ENCODE data around the gene RANBP1. TPM values are rescaled to one million over a fixed set of nuclear protein-coding genes. Genes with fewer than 3 reads are reported as not detected.

Gene RANBP1
- polyA plus RNA-seq, 2 of the 4 experiments (the other 2 are of a cell fraction), result 239 to 338 TPM

DNA sequence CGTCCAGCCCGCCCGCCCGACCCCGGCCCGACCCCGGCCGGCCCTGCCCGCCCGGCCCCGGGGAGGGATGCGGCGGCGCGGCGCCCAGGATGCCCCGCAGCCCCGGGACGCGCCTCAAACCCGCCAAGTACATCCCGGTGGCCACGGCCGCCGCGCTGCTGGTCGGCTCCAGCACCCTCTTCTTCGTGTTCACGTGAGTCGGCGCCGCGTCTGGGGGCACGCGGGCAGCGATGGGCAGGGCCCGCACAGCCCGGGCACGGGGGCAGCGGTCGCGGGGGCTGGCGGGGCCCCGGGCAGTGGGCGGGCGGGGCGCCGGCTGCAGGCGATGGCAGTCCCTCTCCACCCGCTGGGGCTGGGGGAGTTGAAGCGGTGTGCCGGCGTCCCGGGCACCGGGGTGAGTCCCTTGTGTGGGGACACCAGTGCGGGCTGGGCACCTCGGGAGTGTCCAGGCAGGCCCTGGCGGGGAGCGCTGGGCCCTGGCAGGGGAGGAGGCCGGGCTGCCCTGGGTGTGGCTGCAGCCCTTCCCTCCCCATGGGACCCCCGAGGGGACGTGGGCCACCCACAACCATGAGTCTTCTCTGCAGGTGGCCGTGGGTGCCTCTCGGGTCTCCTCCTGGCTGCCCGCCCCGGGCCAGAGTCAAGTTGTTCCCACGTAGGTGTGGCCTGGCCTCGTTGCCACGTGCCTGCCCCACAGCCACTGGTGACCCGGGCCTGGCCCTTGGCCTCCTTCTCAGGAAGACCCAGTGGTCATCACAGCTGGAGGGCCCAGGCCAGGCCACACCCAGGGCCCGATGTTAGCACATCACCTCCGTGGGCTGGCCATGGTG, 16.2 kb downstream of the RANBP1 start:
- POLR2A ChIA-PET, result no interaction called here
- Histone ChIP-seq H3K4me2 (peak overlapping the region; percentile 97), H3K4me1 (peaks cover 7% of the 10 kb centered on the region; the same call in 1 of the 3 replicates), H3K9me3 (no peaks in the 10 kb centered on the region), H3K4me3 (peak overlapping the region; percentile 100), H3K27ac (peak overlapping the region; percentile 97 to 100)
- WGBS (ENCODE audit: missing lambda C conversion rate), result no CpG with 5 or more reads among the region's 72 CpGs
- no peak for DNase-seq (ENCODE audit: low read depth in 1 of 2, low spot score in 1 of 2)
- TF ChIP-seq NR3C1 (IDR thresholded peaks at IDR 0.05), result no peak
- TF ChIP-seq MAZ (IDR thresholded peaks at IDR 0.05; ENCODE audit: borderline replicate concordance, low read depth, low read length), result no peak
- no peak for TF ChIP-seq FOSL2 (IDR thresholded peaks at IDR 0.05)
- TF ChIP-seq FOSL2 (CRISPR knock-in tag; IDR thresholded peaks at IDR 0.05), result no peak
- no peak for TF ChIP-seq HEYL (CRISPR knock-in tag; IDR thresholded peaks at IDR 0.05)
- TF ChIP-seq, protein P1, sequence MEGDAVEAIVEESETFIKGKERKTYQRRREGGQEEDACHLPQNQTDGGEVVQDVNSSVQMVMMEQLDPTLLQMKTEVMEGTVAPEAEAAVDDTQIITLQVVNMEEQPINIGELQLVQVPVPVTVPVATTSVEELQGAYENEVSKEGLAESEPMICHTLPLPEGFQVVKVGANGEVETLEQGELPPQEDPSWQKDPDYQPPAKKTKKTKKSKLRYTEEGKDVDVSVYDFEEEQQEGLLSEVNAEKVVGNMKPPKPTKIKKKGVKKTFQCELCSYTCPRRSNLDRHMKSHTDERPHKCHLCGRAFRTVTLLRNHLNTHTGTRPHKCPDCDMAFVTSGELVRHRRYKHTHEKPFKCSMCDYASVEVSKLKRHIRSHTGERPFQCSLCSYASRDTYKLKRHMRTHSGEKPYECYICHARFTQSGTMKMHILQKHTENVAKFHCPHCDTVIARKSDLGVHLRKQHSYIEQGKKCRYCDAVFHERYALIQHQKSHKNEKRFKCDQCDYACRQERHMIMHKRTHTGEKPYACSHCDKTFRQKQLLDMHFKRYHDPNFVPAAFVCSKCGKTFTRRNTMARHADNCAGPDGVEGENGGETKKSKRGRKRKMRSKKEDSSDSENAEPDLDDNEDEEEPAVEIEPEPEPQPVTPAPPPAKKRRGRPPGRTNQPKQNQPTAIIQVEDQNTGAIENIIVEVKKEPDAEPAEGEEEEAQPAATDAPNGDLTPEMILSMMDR (IDR thresholded peaks at IDR 0.05), result no peak
- TF ChIP-seq CEBPB (IDR thresholded peaks at IDR 0.05), result no peak
- TF ChIP-seq, protein P2, sequence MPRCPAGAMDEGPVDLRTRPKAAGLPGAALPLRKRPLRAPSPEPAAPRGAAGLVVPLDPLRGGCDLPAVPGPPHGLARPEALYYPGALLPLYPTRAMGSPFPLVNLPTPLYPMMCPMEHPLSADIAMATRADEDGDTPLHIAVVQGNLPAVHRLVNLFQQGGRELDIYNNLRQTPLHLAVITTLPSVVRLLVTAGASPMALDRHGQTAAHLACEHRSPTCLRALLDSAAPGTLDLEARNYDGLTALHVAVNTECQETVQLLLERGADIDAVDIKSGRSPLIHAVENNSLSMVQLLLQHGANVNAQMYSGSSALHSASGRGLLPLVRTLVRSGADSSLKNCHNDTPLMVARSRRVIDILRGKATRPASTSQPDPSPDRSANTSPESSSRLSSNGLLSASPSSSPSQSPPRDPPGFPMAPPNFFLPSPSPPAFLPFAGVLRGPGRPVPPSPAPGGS (IDR thresholded peaks at IDR 0.05), result no peak
- TF ChIP-seq EP300 (IDR thresholded peaks at IDR 0.05), result no peak
- TF ChIP-seq, protein P3, sequence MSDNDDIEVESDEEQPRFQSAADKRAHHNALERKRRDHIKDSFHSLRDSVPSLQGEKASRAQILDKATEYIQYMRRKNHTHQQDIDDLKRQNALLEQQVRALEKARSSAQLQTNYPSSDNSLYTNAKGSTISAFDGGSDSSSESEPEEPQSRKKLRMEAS (IDR thresholded peaks at IDR 0.05), result peak; percentile 83
- peak; percentile 0 to 3; a peak in 2 of 6 replicates for ATAC-seq
- FAIRE-seq, result no peak
- CTCF ChIA-PET, result no interaction called here

DNA sequence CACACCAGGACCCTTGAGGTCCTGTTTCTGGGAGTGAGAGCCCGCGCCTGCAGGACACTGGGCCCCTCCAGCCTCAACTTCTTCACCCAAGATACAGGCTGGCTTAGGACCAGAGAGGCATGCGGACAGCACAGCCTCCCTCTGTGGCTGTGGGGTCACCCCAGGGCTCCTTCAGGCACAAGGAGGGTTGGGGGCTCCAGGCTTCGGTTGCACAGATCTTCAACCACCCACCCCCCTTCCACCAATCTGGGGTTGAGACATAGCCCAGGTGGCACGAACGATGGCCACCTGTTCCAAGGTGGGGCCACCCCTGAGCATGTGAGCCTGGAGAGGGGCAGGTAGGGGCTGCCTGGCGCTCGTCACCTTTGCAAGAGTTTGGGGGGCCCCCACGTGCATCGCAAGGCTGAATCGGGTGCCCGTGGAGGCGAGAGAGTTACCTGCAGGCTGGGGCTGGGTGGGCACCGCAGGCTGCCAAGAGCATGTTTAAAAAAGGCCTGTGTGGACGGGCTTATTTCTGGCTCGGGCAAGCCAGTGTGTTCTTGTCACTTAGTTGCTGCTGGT, 16.9 kb downstream of the RANBP1 start:
- no peak for DNase-seq (ENCODE audit: low read depth in 1 of 2, low spot score in 1 of 2)
- H3K4me2 ChIP-seq, result peak overlapping the region; percentile 97
- ATAC-seq, result no peak
- WGBS (ENCODE audit: missing lambda C conversion rate), result 87% methylated on average over 4 of the region's 16 CpGs
- H3K9me3 ChIP-seq, result no peaks in the 10 kb centered on the region
- CTCF ChIA-PET, result no interaction called here
- TF ChIP-seq TP53 (CRISPR knock-in tag; IDR thresholded peaks at IDR 0.05) (no peak), ELK1 (IDR thresholded peaks at IDR 0.05; ENCODE audit: low read depth, low read length) (no peak), E2F6 (IDR thresholded peaks at IDR 0.05; ENCODE audit: borderline replicate concordance, low read depth) (no peak), PBX3 (IDR thresholded peaks at IDR 0.05) (no peak), SREBF2 (IDR thresholded peaks at IDR 0.05) (no peak), KDM1A (IDR thresholded peaks at IDR 0.05; ENCODE audit: low read depth) (no peak), ZNF302 (CRISPR knock-in tag; IDR thresholded peaks at IDR 0.05) (no peak), FOXS1 (CRISPR knock-in tag; IDR thresholded peaks at IDR 0.05) (no peak), MAFK (IDR thresholded peaks at IDR 0.05; ENCODE audit: partially characterized antibody) (no peak)
- TF ChIP-seq, protein P3 (IDR thresholded peaks at IDR 0.05), result no peak
- POLR2A ChIA-PET, result no interaction called here
- no peak for FAIRE-seq
- H3K4me1 ChIP-seq, result peaks cover 7% of the 10 kb centered on the region; the same call in 1 of the 3 replicates
- H3K27ac ChIP-seq, result peak overlapping the region; percentile 97 to 100
- peak overlapping the region; percentile 100 for H3K4me3 ChIP-seq
